ENCODE results near the gene ANKRD65.
"Not testable (repeated sequence)": the region's sequence is repeated elsewhere in the genome, so short reads cannot be mapped to it uniquely, and the experiment has no call there.

ANKRD65 gene

GRCh38 chr1:1421147-1421906 lies at the start of gene ANKRD65:
TSS of gene ANKRD65 (minus strand) at chr1:1421276. CDS start at chr1:1421005, 271 bp downstream.
- no peak for DNase-seq (ENCODE audit: low read depth)

- not testable (repeated sequence) for DNase-seq (ENCODE audit: low read depth)
These were observed 47.3 kb upstream of the ANKRD65 start for GRCh38 chr1:1468196-1468985.

- DNase-seq (ENCODE audit: low read depth): no peak
These were observed 42.2 kb upstream of the ANKRD65 start for GRCh38 chr1:1463312-1463711.

- no peak for DNase-seq (ENCODE audit: low read depth)
These were observed 41.4 kb upstream of the ANKRD65 start for GRCh38 chr1:1462318-1462966.

- DNase-seq (ENCODE audit: low read depth): no peak
These were observed 40.7 kb upstream of the ANKRD65 start for GRCh38 chr1:1461721-1462317.

GRCh38 chr1:1460540-1461130 lies 39.6 kb upstream of the ANKRD65 start:
- DNase-seq (ENCODE audit: low read depth): no peak

GRCh38 chr1:1459711-1460110 lies 38.6 kb upstream of the ANKRD65 start:
- not testable (repeated sequence) for DNase-seq (ENCODE audit: low read depth)

GRCh38 chr1:1459156-1459555 lies 38.1 kb upstream of the ANKRD65 start:
- not testable (repeated sequence) for DNase-seq (ENCODE audit: low read depth)

- DNase-seq (ENCODE audit: low read depth): not testable (repeated sequence)
These were observed 35.7 kb upstream of the ANKRD65 start for GRCh38 chr1:1456683-1457255.

GRCh38 chr1:1455934-1456333 lies 34.9 kb upstream of the ANKRD65 start:
- DNase-seq (ENCODE audit: low read depth): not testable (repeated sequence)

GRCh38 chr1:1455366-1455884 lies 34.3 kb upstream of the ANKRD65 start:
- no peak for DNase-seq (ENCODE audit: low read depth)

GRCh38 chr1:1454286-1455056 lies 33.4 kb upstream of the ANKRD65 start:
- not testable (repeated sequence) for DNase-seq (ENCODE audit: low read depth)

GRCh38 chr1:1452882-1453281 lies 31.8 kb upstream of the ANKRD65 start:
- no peak for DNase-seq (ENCODE audit: low read depth)

- DNase-seq (ENCODE audit: low read depth): not testable (repeated sequence)
These were observed 31.3 kb upstream of the ANKRD65 start for GRCh38 chr1:1452365-1452739.

- DNase-seq (ENCODE audit: low read depth): no peak
These were observed 30.8 kb upstream of the ANKRD65 start for GRCh38 chr1:1451696-1452364.

- DNase-seq (ENCODE audit: low read depth): not testable (repeated sequence)
These were observed 29.5 kb upstream of the ANKRD65 start for GRCh38 chr1:1450616-1451015.

GRCh38 chr1:1449099-1449739 lies 28.1 kb upstream of the ANKRD65 start, which contains the start of gene ATAD3C:
TSS of gene ATAD3C (plus strand) at chr1:1449689. CDS start at chr1:1450684, 995 bp downstream.
- DNase-seq (ENCODE audit: low read depth): no peak

- DNase-seq (ENCODE audit: low read depth): not testable (repeated sequence)
These were observed 25.6 kb upstream of the ANKRD65 start for GRCh38 chr1:1446631-1447030.

GRCh38 chr1:1442069-1442770 lies 21.1 kb upstream of the ANKRD65 start:
- no peak for DNase-seq (ENCODE audit: low read depth)

Data from fibroblast of gingiva (primary cell).